GM12878 (cell line): ENCODE measurements around the gene LIN7B. TPM values are rescaled to one million over a fixed set of nuclear protein-coding genes. Genes with fewer than 3 reads are reported as not detected.

Experiments used
- ATAC-seq: fragments of 200-7000 bp; cut with Tn5 transposase; 3 replicates; pipeline ENCODE4 v1.9.1; 2020; ENCODE audit warnings: mild to moderate bottlenecking, moderate library complexity
- BruUV-seq: library from RNA; stranded (reverse); fragments of 400-500 nt; replicated peaks from 2 replicates; lab custom pipeline; 2021; lab: Mats Ljungman, UMichigan
- CTCF ChIA-PET: fragments of 300-600 bp; sonication (Branson Sonifier 250); formaldehyde crosslinking; extraction: SDS; loops from one replicate; lab custom pipeline; 2021; ENCODE audit warnings: inconsistent platforms; lab: Yijun Ruan, JAX
- POLR2A ChIA-PET: fragments of 350-600 bp; formaldehyde crosslinking; extraction: SDS; loops from one replicate; lab custom pipeline; 2021; ENCODE audit warnings: inconsistent platforms; lab: Charles Lee
- RAD21 ChIA-PET: fragments of 300-600 bp; sonication (Branson Sonifier 250); formaldehyde crosslinking; loops from one replicate; lab custom pipeline; 2023; ENCODE audit warnings: antibody characterized with exemption; ENCODE audit not compliant: unreplicated experiment; lab: Charles Lee
- SMC1A ChIA-PET: fragments of 300-600 bp; sonication (Branson Sonifier 250); formaldehyde crosslinking; loops from one replicate; lab custom pipeline; 2023; ENCODE audit not compliant: unreplicated experiment, uncharacterized antibody; lab: Charles Lee
- DNase-seq: peaks from one replicate; pipeline ENCODE4 v3.0.0-alpha.2; 2011; ENCODE audit warnings: low read depth, low spot score
- FAIRE-seq: peaks from 3 replicates; lab custom pipeline; 2011; peaks lifted over from hg19 to GRCh38; lab: Jason Lieb, UNC
- H2AFZ ChIP-seq: 2 replicates; pipeline ENCODE4 v1.6.0; 2011; ENCODE audit warnings: low read depth, low read length, control low read depth; ENCODE audit not compliant: control insufficient read depth
- H3K27ac ChIP-seq: 2 replicates; pipeline ENCODE4 v1.5.1; 2011; ENCODE audit warnings: control low read depth; ENCODE audit not compliant: control insufficient read depth, insufficient read depth
- H3K27me3 ChIP-seq, 2 experiments: replicated peaks in 1 of 2; 2 replicates each; pipeline versions ENCODE4 v1.6.0 to v1.6.1; 2011; ENCODE audit warnings: low read length in 1 of 2; ENCODE audit not compliant: control insufficient read depth in 2 of 2, insufficient read depth in 2 of 2
- H3K36me3 ChIP-seq, 2 experiments: 2 replicates each; pipeline ENCODE4 v1.5.1; 2011; ENCODE audit warnings: low read length in 1 of 2; ENCODE audit not compliant: control insufficient read depth in 2 of 2, insufficient read depth in 2 of 2
- H3K4me1 ChIP-seq: 2 replicates; pipeline ENCODE4 v1.6.1; 2011; ENCODE audit warnings: mild to moderate bottlenecking, low read length, moderate library complexity, mixed read lengths; ENCODE audit not compliant: control insufficient read depth, insufficient read depth
- H3K4me2 ChIP-seq: 2 replicates; pipeline ENCODE4 v1.6.0; 2011; ENCODE audit warnings: control low read depth; ENCODE audit not compliant: control insufficient read depth, insufficient read depth
- H3K4me3 ChIP-seq: fragments of 200-600 bp; sonication (generic); 2 replicates; pipeline ENCODE4 v1.5.1; 2016
- H3K79me2 ChIP-seq: 2 replicates; pipeline ENCODE4 v1.6.0; 2011; ENCODE audit warnings: low read length; ENCODE audit not compliant: control insufficient read depth, insufficient read depth
- H3K9ac ChIP-seq: 2 replicates; pipeline ENCODE4 v1.8.0; 2011; ENCODE audit warnings: low read length, control low read depth, mixed read lengths; ENCODE audit not compliant: control insufficient read depth, insufficient read depth
- H3K9me3 ChIP-seq: replicated peaks from 3 replicates; pipeline ENCODE4 v1.5.1; 2011; ENCODE audit warnings: mild to moderate bottlenecking, low read length; ENCODE audit not compliant: control insufficient read depth, insufficient read depth
- H4K20me1 ChIP-seq: 2 replicates; pipeline ENCODE4 v1.6.0; 2011; ENCODE audit not compliant: control insufficient read depth, insufficient read depth
- ASH2L ChIP-seq: fragments of 300-600, 200-600 bp; sonication (generic); IDR thresholded peaks from 2 replicates; pipeline ENCODE4 v1.6.1; 2017; ENCODE audit warnings: low read depth, mild to moderate bottlenecking, borderline replicate concordance
- IKZF1 ChIP-seq: fragments of 450-650 bp; conservative IDR thresholded peaks from 2 replicates; pipeline ENCODE4 v1.6.1; 2017; ENCODE audit warnings: antibody characterized with exemption, mild to moderate bottlenecking
- IRF3 ChIP-seq: fragments of 450-650 bp; IDR thresholded peaks from 2 replicates; pipeline ENCODE4 v1.6.1; 2014; ENCODE audit warnings: mild to moderate bottlenecking
- LARP7 ChIP-seq: fragments of 450-650 bp; IDR thresholded peaks from 2 replicates; pipeline ENCODE4 v1.6.1; 2017; ENCODE audit warnings: mild to moderate bottlenecking
- NR2C2 ChIP-seq: IDR thresholded peaks from 2 replicates; pipeline ENCODE4 v1.6.1; 2011; ENCODE audit warnings: borderline replicate concordance, low read depth; ENCODE audit not compliant: control insufficient read depth, insufficient read length
- RAD21 ChIP-seq: IDR thresholded peaks from 2 replicates; pipeline ENCODE4 v1.6.1; 2011; ENCODE audit warnings: mild to moderate bottlenecking, low read depth, low read length, moderate library complexity; ENCODE audit not compliant: insufficient read depth
- RB1 ChIP-seq: fragments of 450-650 bp; formaldehyde crosslinking; IDR thresholded peaks from 2 replicates; pipeline ENCODE4 v1.6.1; 2017; ENCODE audit warnings: mild to moderate bottlenecking, borderline replicate concordance
- SMARCA5 ChIP-seq: fragments of 450-650 bp; IDR thresholded peaks from 2 replicates; pipeline ENCODE4 v1.6.1; 2017; ENCODE audit warnings: mild to moderate bottlenecking
- SMC3 ChIP-seq: IDR thresholded peaks from 2 replicates; pipeline ENCODE4 v1.6.1; 2011; ENCODE audit warnings: low read length, improper control_type of control experiment, borderline replicate concordance
- TARDBP ChIP-seq: IDR thresholded peaks from 2 replicates; pipeline ENCODE4 v1.6.1; 2016; ENCODE audit warnings: borderline replicate concordance
- TCF7 ChIP-seq: IDR thresholded peaks from 2 replicates; pipeline ENCODE4 v1.6.1; 2014; ENCODE audit warnings: antibody characterized with exemption, borderline replicate concordance
- YY1 ChIP-seq: IDR thresholded peaks from 2 replicates; pipeline ENCODE4 v1.6.1; 2011; ENCODE audit warnings: low read depth, mild to moderate bottlenecking, low read length
- WGBS: methylation state at CpG from one replicate; pipeline ENCODE4 v1.1.6; 2016; ENCODE audit warnings: low lambda C conversion rate; ENCODE audit not compliant: insufficient replicate concordance, insufficient coverage; ENCODE audit errors: missing lambda C conversion rate; 5-methylcytosine and 5-hydroxymethylcytosine counted together
- in situ Hi-C: fragments of 300-500 bp; cut with MboI; formaldehyde crosslinking; loops from 9 replicates; pipeline ENCODE4 v1.14.3; 2018; ENCODE audit warnings: mixed read lengths
- intact Hi-C: fragments of 100-400 bp; cut with micrococcal nuclease; formaldehyde crosslinking; loops from one replicate; pipeline ENCODE4 v1.14.2; 2022; ENCODE audit not compliant: unreplicated experiment
- polyA plus RNA-seq, 11 experiments: library from polyadenylated mRNA; depleted of rRNA in 4 of 11; unstranded in 6 of 11; stranded (reverse) in 5 of 11; fragments of >200 nt; fragmentation: Nextera tagmentation in 4 of 11; fragmentation: Illumina TruSeq in 1 of 11; extraction: Ambion mirVana in 4 of 11; extraction: Trizol in 1 of 11; gene quantifications; 1 replicate in 1 of 11; 2 replicates in 10 of 11; pipeline versions ENCODE4 v1.2.1 to v1.2.3, GENCODE V29; 2011 to 2016; ENCODE audit warnings: inconsistent platforms in 2 of 11, missing spikeins in 2 of 11, low read depth in 1 of 11
- total RNA-seq, 4 experiments: library from RNA; depleted of rRNA in 3 of 4; stranded (reverse); fragments of >200 nt in 3 of 4; fragmentation: Illumina TruSeq in 1 of 4; extraction: Trizol in 1 of 4; gene quantifications; 2 replicates each; pipeline versions ENCODE4 v1.2.1 to v1.2.3, GENCODE V29; 2013 to 2021
- TF ChIP-seq, protein P1 (sequence below), 3 experiments: IDR thresholded peaks in 2 of 3; conservative IDR thresholded peaks in 1 of 3; 2 replicates each; pipeline ENCODE4 v1.5.1; 2011; ENCODE audit warnings: low read depth in 3 of 3, low read length in 3 of 3, mild to moderate bottlenecking in 3 of 3, control low read depth in 2 of 3, moderate library complexity in 2 of 3, inconsistent platforms in 1 of 3, mixed read lengths in 1 of 3; ENCODE audit not compliant: control insufficient read depth in 2 of 3, insufficient read depth in 1 of 3; ENCODE audit errors: extremely low read depth in 1 of 3

Gene LIN7B
- total and polyA plus RNA-seq, 10 of the 15 experiments (the other 5 are each of a cell fraction or from before 2014, with no cell fraction given) = 0.15 to 3.5 (median 1.6) TPM; not detected in 2

- H3K36me3 ChIP-seq = peaks cover 25 to 35% of the 10 kb centered on the region in 2 experiments; a peak in 3 of 4 replicates
- H4K20me1 ChIP-seq = peaks cover 3% of the 10 kb centered on the region; the same call in 1 of the 2 replicates
- no peak for DNase-seq
- no peak overlapping the region for H3K4me3 ChIP-seq
- H3K4me2 ChIP-seq = no peak overlapping the region
- no peaks in the 10 kb centered on the region for H3K4me1 ChIP-seq
- no peak overlapping the region for H2AFZ ChIP-seq
- ChIA-PET SMC1A (interaction anchor here (0.7 to 2.3 kb wide), 12 partner anchors 9 to 127 kb away, joined by 3 to 22 read pairs (median 5); partner anchors contain the start of gene LIN7B), POLR2A (interaction anchor here (0.6 kb wide), 1 partner anchor 125 kb away, joined by 3 read pairs; no protein-coding TSS in a partner anchor), RAD21 (interaction anchor here (0.5 to 2.0 kb wide), 19 partner anchors 9 to 373 kb away, joined by 3 to 19 read pairs (median 4); no protein-coding TSS in a partner anchor)
- intact Hi-C loops = loop anchor here (1.0 to 2.0 kb wide), 2 partner anchors 49 to 111 kb away; no protein-coding TSS in a partner anchor
- in situ Hi-C loops = loop anchor here (5.0 kb wide), 1 partner anchor 110 kb away; no protein-coding TSS in a partner anchor
- BruUV-seq = no TSS peak
- no peak overlapping the region for H3K27ac ChIP-seq
- peak; percentile 90 for ATAC-seq
- WGBS = 45% methylated on average over 8 of the region's 8 CpGs
- H3K27me3 ChIP-seq = no peaks in the 10 kb centered on the region
- TF ChIP-seq, protein P1, sequence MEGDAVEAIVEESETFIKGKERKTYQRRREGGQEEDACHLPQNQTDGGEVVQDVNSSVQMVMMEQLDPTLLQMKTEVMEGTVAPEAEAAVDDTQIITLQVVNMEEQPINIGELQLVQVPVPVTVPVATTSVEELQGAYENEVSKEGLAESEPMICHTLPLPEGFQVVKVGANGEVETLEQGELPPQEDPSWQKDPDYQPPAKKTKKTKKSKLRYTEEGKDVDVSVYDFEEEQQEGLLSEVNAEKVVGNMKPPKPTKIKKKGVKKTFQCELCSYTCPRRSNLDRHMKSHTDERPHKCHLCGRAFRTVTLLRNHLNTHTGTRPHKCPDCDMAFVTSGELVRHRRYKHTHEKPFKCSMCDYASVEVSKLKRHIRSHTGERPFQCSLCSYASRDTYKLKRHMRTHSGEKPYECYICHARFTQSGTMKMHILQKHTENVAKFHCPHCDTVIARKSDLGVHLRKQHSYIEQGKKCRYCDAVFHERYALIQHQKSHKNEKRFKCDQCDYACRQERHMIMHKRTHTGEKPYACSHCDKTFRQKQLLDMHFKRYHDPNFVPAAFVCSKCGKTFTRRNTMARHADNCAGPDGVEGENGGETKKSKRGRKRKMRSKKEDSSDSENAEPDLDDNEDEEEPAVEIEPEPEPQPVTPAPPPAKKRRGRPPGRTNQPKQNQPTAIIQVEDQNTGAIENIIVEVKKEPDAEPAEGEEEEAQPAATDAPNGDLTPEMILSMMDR (IDR thresholded peaks at IDR 0.05 in 2 of 3, conservative IDR thresholded peaks at IDR 0.05 in 1 of 3; ENCODE audit: control insufficient read depth in 2 of 3, extremely low read depth in 1 of 3, insufficient read depth in 1 of 3, low read depth in 3 of 3, low read length in 3 of 3) = peak; percentile 96 to 98 (median 98); a peak in 5 of 6 replicates
- TF ChIP-seq NR2C2 = no peak
- TF ChIP-seq TCF7 = no peak
- peak; percentile 25; the same call in 1 of the 2 replicates for TF ChIP-seq IKZF1
- peak; percentile 61 for TF ChIP-seq SMC3
- no peak for TF ChIP-seq ASH2L
- TF ChIP-seq RB1 = peak; percentile 48; the same call in 1 of the 2 replicates
- peak; percentile 54; the same call in 1 of the 2 replicates for TF ChIP-seq YY1
- no peak; the same call in 1 of the 2 replicates for TF ChIP-seq SMARCA5
- TF ChIP-seq TARDBP = 0 out of 2 replicates have a peak, but pooled peaks have one; percentile 20
- peak; percentile 85 for TF ChIP-seq RAD21
- 0 out of 2 replicates have a peak, but pooled peaks have one; percentile 7 for TF ChIP-seq IRF3
- peak; percentile 41; the same call in 1 of the 2 replicates for TF ChIP-seq LARP7
- TF ChIP-seq, all 136 proteins: peak for 9
- Histone ChIP-seq H3K79me2 (no peaks in the 10 kb centered on the region; the same call in 1 of the 2 replicates), H3K9me3 (no peaks in the 10 kb centered on the region), H3K9ac (no peak overlapping the region)
- peak; percentile 83 for FAIRE-seq
- CTCF ChIA-PET = interaction anchor here (0.5 to 4.9 kb wide), 54 partner anchors 9 to 1509 kb away, joined by 3 to 56 read pairs (median 4); partner anchors contain the start of genes GYS1, HRC, LIN7B and RUVBL2
Measured at GRCh38 chr19:49097453-49098288, 16.5 kb upstream of the LIN7B start.
